GM21390 (cell line): ENCODE results near the gene CCDC192.
A peak's percentile ranks its signal among the peaks of the same experiment; 100 is the strongest.

Experiments
- ATAC-seq: cut with Tn5 transposase; IDR thresholded peaks from one replicate; pipeline ENCODE4 v1.9.1; 2021; ENCODE audit not compliant: unreplicated experiment

CCDC192 gene

GRCh38 chr5:127872494-127872893 is 169.3 kb downstream of the CCDC192 start:
- ATAC-seq = no peak

GRCh38 chr5:127875235-127876021 is 172.2 kb downstream of the CCDC192 start:
- ATAC-seq = peak; percentile 83

- no peak for ATAC-seq
Measured at GRCh38 chr5:127876384-127876783, 173.2 kb downstream of the CCDC192 start.

- ATAC-seq = no peak
Measured at GRCh38 chr5:127878174-127878750, 175.1 kb downstream of the CCDC192 start.

GRCh38 chr5:127884416-127884815 is 181.2 kb downstream of the CCDC192 start:
- no peak for ATAC-seq

- ATAC-seq = no peak
Measured at GRCh38 chr5:127885176-127885575, 182.0 kb downstream of the CCDC192 start.

- no peak for ATAC-seq
Measured at GRCh38 chr5:127886081-127886480, 182.9 kb downstream of the CCDC192 start.

- ATAC-seq = no peak
Measured at GRCh38 chr5:127887282-127887681, 184.1 kb downstream of the CCDC192 start.

GRCh38 chr5:127891942-127892341 is 188.8 kb downstream of the CCDC192 start:
- ATAC-seq = no peak

- ATAC-seq = no peak
Measured at GRCh38 chr5:127892467-127893207, 189.4 kb downstream of the CCDC192 start.

GRCh38 chr5:127893232-127893631 is 190.0 kb downstream of the CCDC192 start:
- ATAC-seq = no peak

GRCh38 chr5:127894461-127894860 is 191.3 kb downstream of the CCDC192 start:
- ATAC-seq = no peak

GRCh38 chr5:127898551-127899213 is 195.5 kb downstream of the CCDC192 start:
- no peak for ATAC-seq

GRCh38 chr5:127899214-127899610 is 196.0 kb downstream of the CCDC192 start:
- no peak for ATAC-seq

- ATAC-seq = peak; percentile 44
Measured at GRCh38 chr5:127906562-127907204, 203.5 kb downstream of the CCDC192 start.

GRCh38 chr5:127907907-127908306 is 204.7 kb downstream of the CCDC192 start:
- ATAC-seq = no peak

GRCh38 chr5:127909066-127909465 is 205.9 kb downstream of the CCDC192 start:
- ATAC-seq = peak; percentile 80

- ATAC-seq = no peak
Measured at GRCh38 chr5:127909821-127910220, 206.6 kb downstream of the CCDC192 start.

- ATAC-seq = no peak
Measured at GRCh38 chr5:127910307-127910956, 207.2 kb downstream of the CCDC192 start.

- ATAC-seq = no peak
Measured at GRCh38 chr5:127911619-127912018, 208.4 kb downstream of the CCDC192 start.
